A549 (cell line): ENCODE results near the gene HS3ST4. TPM values are rescaled to one million over a fixed set of nuclear protein-coding genes. Genes with fewer than 3 reads are reported as not detected.

Source experiments
- ATAC-seq, 2 experiments: fragments of 200-7000 bp in 1 of 2; fragments of >200 bp in 1 of 2; cut with Nextera tagmentation in 1 of 2; cut with Tn5 transposase in 1 of 2; 3 replicates each; pipeline versions ENCODE4 v1.8.0 to v1.9.1; 2018 to 2020; ENCODE audit warnings: mild to moderate bottlenecking in 1 of 2, moderate library complexity in 1 of 2
- CTCF ChIA-PET: fragments of 300-600 bp; sonication (Branson Sonifier 250); formaldehyde crosslinking; extraction: SDS; loops from one replicate; lab custom pipeline; 2021; ENCODE audit warnings: antibody characterized with exemption, inconsistent platforms; lab: Yijun Ruan, JAX
- POLR2A ChIA-PET: fragments of 350-600 bp; formaldehyde crosslinking; extraction: SDS; loops from one replicate; lab custom pipeline; 2021; ENCODE audit warnings: antibody characterized with exemption, inconsistent platforms; lab: Yijun Ruan, JAX
- DNase-seq, 2 experiments: peaks; one replicate each; pipeline versions ENCODE4 v3.0.0 to v3.0.0-alpha.2; 2011 to 2016; ENCODE audit warnings: low read depth in 1 of 2, low spot score in 1 of 2
- FAIRE-seq: peaks from 2 replicates; lab custom pipeline; 2011; peaks lifted over from hg19 to GRCh38; lab: Jason Lieb, UNC
- H3K27ac ChIP-seq, 2 experiments: fragments of >200 bp; sonication (Bioruptor Twin); formaldehyde crosslinking; 3 replicates each; pipeline ENCODE4 v1.5.1; 2016 to 2017
- H3K4me1 ChIP-seq: fragments of >200 bp; sonication (Bioruptor Twin); formaldehyde crosslinking; 3 replicates; pipeline ENCODE4 v1.6.1; 2016
- H3K4me2 ChIP-seq: fragments of >200 bp; sonication (Bioruptor Twin); formaldehyde crosslinking; 3 replicates; pipeline ENCODE4 v1.6.1; 2016
- H3K4me3 ChIP-seq: fragments of >200 bp; sonication (Bioruptor Twin); formaldehyde crosslinking; 3 replicates; pipeline ENCODE4 v1.5.1; 2016
- H3K9me3 ChIP-seq: fragments of >200 bp; sonication (Bioruptor Twin); formaldehyde crosslinking; 3 replicates; pipeline ENCODE4 v1.6.1; 2016
- CEBPB ChIP-seq, 2 experiments: fragments of >200 bp in 1 of 2; sonication (Bioruptor Twin) in 1 of 2; formaldehyde crosslinking in 1 of 2; IDR thresholded peaks; 2 replicates each; pipeline ENCODE4 v1.6.1; 2012 to 2016
- EHMT2 ChIP-seq: fragments of 200-600 bp; sonication (generic); IDR thresholded peaks from 2 replicates; pipeline ENCODE4 v1.6.1; 2016; ENCODE audit warnings: antibody characterized with exemption, low read depth, mild to moderate bottlenecking, moderate library complexity
- EP300 ChIP-seq, 2 experiments: fragments of >200 bp; sonication (Bioruptor Twin); formaldehyde crosslinking; IDR thresholded peaks; 2 replicates in 1 of 2; 3 replicates in 1 of 2; pipeline ENCODE4 v1.6.1; 2016 to 2017
- FOSL2 ChIP-seq, 2 experiments: fragments of 450-650 bp in 1 of 2; fragments of >200 bp in 1 of 2; sonication (Bioruptor Twin) in 1 of 2; formaldehyde crosslinking; IDR thresholded peaks; 2 replicates each; pipeline versions ENCODE4 v1.5.0 to v1.6.1; 2016 to 2020; ENCODE audit warnings: mild to moderate bottlenecking in 1 of 2, moderate library complexity in 1 of 2
- FOXS1 ChIP-seq: fragments of 250-450 bp; sonication (Bioruptor Pico); IDR thresholded peaks from 2 replicates; pipeline ENCODE4 v1.5.0; 2020; ENCODE audit warnings: mild to moderate bottlenecking, moderate library complexity
- GATA3 ChIP-seq: IDR thresholded peaks from 2 replicates; pipeline ENCODE4 v1.6.1; 2012; ENCODE audit warnings: borderline replicate concordance
- HDAC2 ChIP-seq: fragments of 200-600 bp; sonication (generic); IDR thresholded peaks from 2 replicates; pipeline ENCODE4 v1.6.1; 2016
- HEYL ChIP-seq: fragments of 250-450 bp; sonication (Bioruptor Pico); IDR thresholded peaks from 2 replicates; pipeline ENCODE4 v1.8.0; 2021; ENCODE audit warnings: mild to moderate bottlenecking, moderate library complexity
- HOXA7 ChIP-seq: fragments of 250-450 bp; sonication (Bioruptor Pico); IDR thresholded peaks from 2 replicates; pipeline ENCODE4 v1.5.0; 2020; ENCODE audit warnings: mild to moderate bottlenecking, moderate library complexity
- HOXB13 ChIP-seq: fragments of 250-450 bp; sonication (Bioruptor Pico); IDR thresholded peaks from 2 replicates; pipeline ENCODE4 v1.5.0; 2020; ENCODE audit warnings: low read depth, mild to moderate bottlenecking, moderate library complexity
- JUN ChIP-seq, 2 experiments: fragments of >200 bp; sonication (Bioruptor Twin); formaldehyde crosslinking; IDR thresholded peaks; 2 replicates in 1 of 2; 3 replicates in 1 of 2; pipeline ENCODE4 v1.6.1; 2016 to 2017
- MAZ ChIP-seq: fragments of 150-350 bp; IDR thresholded peaks from 2 replicates; pipeline ENCODE4 v1.6.1; 2014; ENCODE audit warnings: antibody characterized with exemption, low read depth, low read length, borderline replicate concordance
- POLR2A ChIP-seq: IDR thresholded peaks from 2 replicates; pipeline ENCODE4 v1.6.1; 2012; ENCODE audit warnings: mild to moderate bottlenecking, low read length
- POLR2AphosphoS2 ChIP-seq: conservative IDR thresholded peaks from 2 replicates; pipeline ENCODE4 v1.6.1; 2012; ENCODE audit warnings: low read length, improper control_type of control experiment, inconsistent platforms
- RCOR1 ChIP-seq: fragments of 150-350 bp; IDR thresholded peaks from 2 replicates; pipeline ENCODE4 v1.6.1; 2014; ENCODE audit warnings: antibody characterized with exemption, low read length, low read depth
- TFCP2L1 ChIP-seq: fragments of 250-450 bp; sonication (Bioruptor Pico); IDR thresholded peaks from 2 replicates; pipeline ENCODE4 v1.5.0; 2021; ENCODE audit warnings: mild to moderate bottlenecking
- TP53 ChIP-seq: fragments of 250-450 bp; sonication (Bioruptor Pico); IDR thresholded peaks from 2 replicates; pipeline ENCODE4 v1.5.0; 2021; ENCODE audit warnings: mild to moderate bottlenecking, moderate library complexity
- ZNF302 ChIP-seq: fragments of 250-450 bp; sonication (Bioruptor Pico); IDR thresholded peaks from 2 replicates; pipeline ENCODE4 v1.9.0; 2021; ENCODE audit warnings: inconsistent platforms, mild to moderate bottlenecking, moderate library complexity
- WGBS: methylation state at CpG from one replicate; pipeline ENCODE4 v1.1.6; 2017; ENCODE audit errors: missing lambda C conversion rate; 5-methylcytosine and 5-hydroxymethylcytosine counted together
- polyA plus RNA-seq, 4 experiments: library from polyadenylated mRNA; depleted of rRNA in 3 of 4; stranded (reverse); fragments of >200 nt; fragmentation: RNase III in 1 of 4; extraction: RNeasy Plus Mini Kit Qiagen cat#74134 plus additional on column Dnase treatment in 1 of 4; gene quantifications; 2 replicates in 3 of 4; 3 replicates in 1 of 4; pipeline ENCODE4 v1.2.3, GENCODE V29; 2011 to 2017
- TF ChIP-seq, protein P1 (sequence below): fragments of >200 bp; sonication (Bioruptor Twin); formaldehyde crosslinking; IDR thresholded peaks from 3 replicates; pipeline ENCODE4 v1.6.1; 2016
- TF ChIP-seq, protein P2 (sequence below): fragments of >200 bp; sonication (Bioruptor Twin); formaldehyde crosslinking; IDR thresholded peaks from 3 replicates; pipeline ENCODE4 v1.5.1; 2016
- TF ChIP-seq, protein P3 (sequence below): IDR thresholded peaks from 2 replicates; pipeline ENCODE4 v1.6.1; 2012
- TF ChIP-seq, protein P4 (sequence below): fragments of 150-350 bp; IDR thresholded peaks from 2 replicates; pipeline ENCODE4 v1.6.1; 2014; ENCODE audit warnings: low read depth, mild to moderate bottlenecking, low read length

The HS3ST4 gene
- polyA plus RNA-seq, 2 of the 4 experiments (the other 2 are of a cell fraction): not detected

DNA sequence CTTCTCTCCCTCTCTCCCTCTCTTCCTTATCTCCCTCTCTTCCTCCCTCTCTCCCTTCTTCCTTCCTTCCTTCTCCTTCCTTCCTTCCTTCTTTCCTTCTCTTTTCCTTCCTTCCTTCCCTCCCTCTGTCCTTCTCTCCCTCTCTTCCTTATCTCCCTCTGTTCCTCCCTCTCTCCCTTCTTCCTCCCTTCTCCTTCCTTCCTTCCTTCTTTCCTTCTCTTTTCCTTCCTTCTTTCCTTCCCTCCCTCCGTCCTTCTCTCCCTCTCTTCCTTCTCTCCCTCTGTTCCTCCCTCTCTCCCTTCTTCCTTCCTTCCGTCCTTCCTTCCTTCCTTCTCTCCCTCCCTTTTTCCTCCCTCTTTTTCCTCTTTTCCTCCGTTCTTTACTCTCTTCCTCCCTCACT, 38.6 kb downstream of the HS3ST4 start:
- Histone ChIP-seq H3K4me1 (no peaks in the 10 kb centered on the region), H3K4me3 (no peak overlapping the region), H3K4me2 (no peak overlapping the region), H3K27ac (no peak overlapping the region), H3K9me3 (no peaks in the 10 kb centered on the region)
- 4% methylated on average over 3 of the region's 3 CpGs for WGBS
- ChIA-PET CTCF (interaction anchor here (0.7 kb wide), 1 partner anchor 156 kb away, joined by 3 read pairs; no protein-coding TSS in a partner anchor), POLR2A (no interaction called here)
- no peak for TF ChIP-seq TFCP2L1 (CRISPR knock-in tag)
- TF ChIP-seq HOXA7 (CRISPR knock-in tag): no peak
- TF ChIP-seq, protein P1, sequence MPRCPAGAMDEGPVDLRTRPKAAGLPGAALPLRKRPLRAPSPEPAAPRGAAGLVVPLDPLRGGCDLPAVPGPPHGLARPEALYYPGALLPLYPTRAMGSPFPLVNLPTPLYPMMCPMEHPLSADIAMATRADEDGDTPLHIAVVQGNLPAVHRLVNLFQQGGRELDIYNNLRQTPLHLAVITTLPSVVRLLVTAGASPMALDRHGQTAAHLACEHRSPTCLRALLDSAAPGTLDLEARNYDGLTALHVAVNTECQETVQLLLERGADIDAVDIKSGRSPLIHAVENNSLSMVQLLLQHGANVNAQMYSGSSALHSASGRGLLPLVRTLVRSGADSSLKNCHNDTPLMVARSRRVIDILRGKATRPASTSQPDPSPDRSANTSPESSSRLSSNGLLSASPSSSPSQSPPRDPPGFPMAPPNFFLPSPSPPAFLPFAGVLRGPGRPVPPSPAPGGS: no peak
- TF ChIP-seq, protein P2, sequence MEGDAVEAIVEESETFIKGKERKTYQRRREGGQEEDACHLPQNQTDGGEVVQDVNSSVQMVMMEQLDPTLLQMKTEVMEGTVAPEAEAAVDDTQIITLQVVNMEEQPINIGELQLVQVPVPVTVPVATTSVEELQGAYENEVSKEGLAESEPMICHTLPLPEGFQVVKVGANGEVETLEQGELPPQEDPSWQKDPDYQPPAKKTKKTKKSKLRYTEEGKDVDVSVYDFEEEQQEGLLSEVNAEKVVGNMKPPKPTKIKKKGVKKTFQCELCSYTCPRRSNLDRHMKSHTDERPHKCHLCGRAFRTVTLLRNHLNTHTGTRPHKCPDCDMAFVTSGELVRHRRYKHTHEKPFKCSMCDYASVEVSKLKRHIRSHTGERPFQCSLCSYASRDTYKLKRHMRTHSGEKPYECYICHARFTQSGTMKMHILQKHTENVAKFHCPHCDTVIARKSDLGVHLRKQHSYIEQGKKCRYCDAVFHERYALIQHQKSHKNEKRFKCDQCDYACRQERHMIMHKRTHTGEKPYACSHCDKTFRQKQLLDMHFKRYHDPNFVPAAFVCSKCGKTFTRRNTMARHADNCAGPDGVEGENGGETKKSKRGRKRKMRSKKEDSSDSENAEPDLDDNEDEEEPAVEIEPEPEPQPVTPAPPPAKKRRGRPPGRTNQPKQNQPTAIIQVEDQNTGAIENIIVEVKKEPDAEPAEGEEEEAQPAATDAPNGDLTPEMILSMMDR: no peak
- FAIRE-seq (no peak), ATAC-seq (no peak), DNase-seq (no peak)

DNA sequence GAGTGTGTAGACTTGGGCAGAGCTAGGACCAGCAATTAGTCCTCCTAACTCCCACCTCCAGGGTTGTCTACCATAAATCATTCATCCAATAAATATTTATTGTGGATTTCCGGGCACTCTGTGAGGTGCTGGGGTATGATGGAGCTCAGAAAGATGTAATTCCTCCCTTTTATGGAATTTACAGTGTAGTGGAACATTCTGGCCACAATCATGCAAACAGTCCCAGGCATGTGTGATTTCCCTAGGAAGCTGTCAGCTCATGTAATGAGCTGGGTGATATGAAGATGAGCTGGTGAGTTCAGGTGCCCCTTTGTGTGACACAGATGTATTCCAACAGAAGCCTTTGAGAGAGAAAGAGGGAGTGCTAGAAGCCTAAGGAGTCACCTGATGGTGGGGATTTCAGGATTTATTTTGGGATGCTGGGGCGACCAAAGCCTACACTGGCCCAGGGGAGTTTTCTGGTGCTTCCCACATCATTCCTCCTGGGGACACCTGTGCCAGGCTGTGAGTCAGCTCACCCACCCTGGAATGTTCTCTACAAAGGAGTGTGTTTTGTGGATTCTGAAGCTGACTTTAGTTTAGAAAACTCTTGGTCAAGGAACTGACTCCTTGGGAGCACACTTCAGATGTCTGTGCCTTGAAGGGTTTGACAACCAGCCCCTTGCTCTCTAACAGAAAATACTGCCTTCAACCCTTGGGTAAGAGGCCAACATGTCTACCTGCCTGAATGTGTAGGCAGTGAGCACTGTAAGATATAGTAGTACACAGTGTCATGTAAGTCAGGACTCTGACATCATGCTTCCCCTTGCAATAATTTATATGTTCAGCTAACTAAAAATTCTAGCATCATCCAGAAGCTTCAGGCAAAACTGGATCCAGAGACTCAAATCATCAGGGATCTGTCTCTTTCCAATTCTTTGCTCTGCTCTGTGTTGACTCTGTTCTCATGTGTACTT, 42.9 kb downstream of the HS3ST4 start:
- 0% methylated on average over 2 of the region's 2 CpGs for WGBS
- Histone ChIP-seq H3K27ac (no peak overlapping the region), H3K4me3 (no peak overlapping the region), H3K4me1 (no peaks in the 10 kb centered on the region), H3K9me3 (no peaks in the 10 kb centered on the region), H3K4me2 (no peak overlapping the region)
- CTCF ChIA-PET: interaction anchor here (0.7 to 1.1 kb wide), 3 partner anchors 28 to 351 kb away, joined by 3 read pairs; no protein-coding TSS in a partner anchor
- POLR2A ChIA-PET: no interaction called here
- ATAC-seq: no peak
- FAIRE-seq: no peak
- no peak for TF ChIP-seq FOXS1
- TF ChIP-seq RCOR1: no peak
- no peak for TF ChIP-seq EHMT2
- TF ChIP-seq, protein P3, sequence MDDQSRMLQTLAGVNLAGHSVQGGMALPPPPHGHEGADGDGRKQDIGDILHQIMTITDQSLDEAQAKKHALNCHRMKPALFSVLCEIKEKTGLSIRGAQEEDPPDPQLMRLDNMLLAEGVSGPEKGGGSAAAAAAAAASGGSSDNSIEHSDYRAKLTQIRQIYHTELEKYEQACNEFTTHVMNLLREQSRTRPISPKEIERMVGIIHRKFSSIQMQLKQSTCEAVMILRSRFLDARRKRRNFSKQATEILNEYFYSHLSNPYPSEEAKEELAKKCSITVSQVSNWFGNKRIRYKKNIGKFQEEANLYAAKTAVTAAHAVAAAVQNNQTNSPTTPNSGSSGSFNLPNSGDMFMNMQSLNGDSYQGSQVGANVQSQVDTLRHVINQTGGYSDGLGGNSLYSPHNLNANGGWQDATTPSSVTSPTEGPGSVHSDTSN: no peak
- TF ChIP-seq, protein P1: no peak
- no peak for TF ChIP-seq GATA3
- TF ChIP-seq CEBPB (IDR thresholded peaks at IDR 0.05): no peak
- TF ChIP-seq, all 56 proteins: peak for 0
- DNase-seq: no peak

DNA sequence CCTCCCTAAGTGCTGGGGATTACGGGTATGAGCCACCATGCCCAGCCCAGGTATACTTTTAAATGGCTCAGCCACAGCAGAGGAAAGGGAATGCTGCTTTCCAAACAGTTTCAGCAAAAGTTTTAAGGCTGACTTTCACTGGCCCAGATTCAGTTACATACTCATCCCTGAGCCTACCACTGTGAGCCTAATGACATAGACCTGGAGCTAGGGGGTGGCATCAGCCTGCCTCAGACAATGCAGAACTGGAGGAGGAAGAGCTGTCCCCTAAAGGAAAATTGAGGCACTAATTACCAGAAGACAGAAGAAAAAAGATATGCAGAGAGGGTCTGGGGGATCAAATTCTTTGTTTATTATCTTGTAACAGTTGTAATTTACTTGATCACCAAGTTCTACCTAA, 43.9 kb downstream of the HS3ST4 start:
- ATAC-seq (no peak), FAIRE-seq (no peak)
- ChIA-PET CTCF (interaction anchor here (0.7 kb wide), 1 partner anchor 350 kb away, joined by 3 read pairs; no protein-coding TSS in a partner anchor), POLR2A (no interaction called here)
- H3K27ac ChIP-seq: no peak overlapping the region
- TF ChIP-seq, protein P4, sequence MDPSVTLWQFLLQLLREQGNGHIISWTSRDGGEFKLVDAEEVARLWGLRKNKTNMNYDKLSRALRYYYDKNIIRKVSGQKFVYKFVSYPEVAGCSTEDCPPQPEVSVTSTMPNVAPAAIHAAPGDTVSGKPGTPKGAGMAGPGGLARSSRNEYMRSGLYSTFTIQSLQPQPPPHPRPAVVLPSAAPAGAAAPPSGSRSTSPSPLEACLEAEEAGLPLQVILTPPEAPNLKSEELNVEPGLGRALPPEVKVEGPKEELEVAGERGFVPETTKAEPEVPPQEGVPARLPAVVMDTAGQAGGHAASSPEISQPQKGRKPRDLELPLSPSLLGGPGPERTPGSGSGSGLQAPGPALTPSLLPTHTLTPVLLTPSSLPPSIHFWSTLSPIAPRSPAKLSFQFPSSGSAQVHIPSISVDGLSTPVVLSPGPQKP: no peak
- no peak for TF ChIP-seq GATA3
- TF ChIP-seq POLR2A: no peak
- no peak for TF ChIP-seq RCOR1
- no peak for TF ChIP-seq TP53 (CRISPR knock-in tag)
- no peak for TF ChIP-seq HOXB13 (CRISPR knock-in tag)
- no peak for TF ChIP-seq EP300 (IDR thresholded peaks at IDR 0.05)
- TF ChIP-seq HEYL (CRISPR knock-in tag): no peak
- TF ChIP-seq POLR2AphosphoS2: no peak
- TF ChIP-seq HDAC2: no peak
- no peak for TF ChIP-seq TFCP2L1 (CRISPR knock-in tag)
- TF ChIP-seq, protein P2: no peak
- TF ChIP-seq MAZ: no peak
- no peak for TF ChIP-seq FOXS1
- no peak for TF ChIP-seq ZNF302 (CRISPR knock-in tag)
- TF ChIP-seq JUN (IDR thresholded peaks at IDR 0.05): no peak
- no peak for TF ChIP-seq FOSL2 (IDR thresholded peaks at IDR 0.05)
- no peak for TF ChIP-seq FOSL2 (CRISPR knock-in tag; IDR thresholded peaks at IDR 0.05)
- TF ChIP-seq, all 56 proteins: peak for 0
- H3K4me3 ChIP-seq: no peak overlapping the region
- DNase-seq: no peak
- H3K4me2 ChIP-seq: no peak overlapping the region
- no peaks in the 10 kb centered on the region for H3K9me3 ChIP-seq
- H3K4me1 ChIP-seq: no peaks in the 10 kb centered on the region
- WGBS: 0% methylated on average over 1 of the region's 1 CpG
